Lung (tissue), 16 donors: ENCODE data around the gene GASK1A. TPM values are rescaled to one million over a fixed set of nuclear protein-coding genes. Genes with fewer than 3 reads are reported as not detected.

ENCODE experiments used
- ATAC-seq: fragments of 200-7000 bp; cut with Tn5 transposase; one replicate; pipeline ENCODE4 v1.9.1; 2020; ENCODE audit warnings: moderate number of reproducible peaks; ENCODE audit not compliant: insufficient read depth, low FRiP score
- DNase-seq, 3 donors: peaks; one replicate each; pipeline ENCODE4 v3.0.0-alpha.2; 2013 to 2017
- H3K27ac ChIP-seq, 2 donors: one replicate each; pipeline ENCODE4 v1.5.1; 2013; ENCODE audit warnings: mild to moderate bottlenecking in 2 of 2, moderate library complexity in 2 of 2, control low read depth in 1 of 2, inconsistent platforms in 1 of 2, low read depth in 1 of 2, low read length in 1 of 2
- H3K27me3 ChIP-seq, 3 donors: one replicate each; pipeline ENCODE4 v1.5.1; 2013; ENCODE audit warnings: low read length in 2 of 3; ENCODE audit not compliant: control insufficient read depth in 3 of 3, insufficient read depth in 3 of 3
- H3K36me3 ChIP-seq, 4 donors: one replicate each; pipeline ENCODE4 v1.5.1; 2013; ENCODE audit warnings: low read length in 4 of 4, mild to moderate bottlenecking in 1 of 4, moderate library complexity in 1 of 4; ENCODE audit not compliant: control insufficient read depth in 4 of 4, insufficient read depth in 4 of 4
- H3K4me1 ChIP-seq, 5 donors: one replicate each; pipeline ENCODE4 v1.5.1; 2013; ENCODE audit warnings: low read length in 5 of 5, mild to moderate bottlenecking in 2 of 5, moderate library complexity in 1 of 5; ENCODE audit not compliant: control insufficient read depth in 5 of 5, insufficient read depth in 5 of 5
- H3K4me3 ChIP-seq: one replicate; pipeline ENCODE4 v1.5.1; 2013; ENCODE audit warnings: mild to moderate bottlenecking, control low read depth, moderate library complexity
- H3K9ac ChIP-seq, 2 donors: one replicate each; pipeline ENCODE4 v1.5.1; 2013; ENCODE audit warnings: low read length in 2 of 2, control low read depth in 1 of 2; ENCODE audit not compliant: insufficient read depth in 1 of 2
- H3K9me3 ChIP-seq, 4 donors: one replicate each; pipeline ENCODE4 v1.5.1; 2013; ENCODE audit warnings: low read length in 3 of 4, mild to moderate bottlenecking in 1 of 4, moderate library complexity in 1 of 4; ENCODE audit not compliant: control insufficient read depth in 4 of 4, insufficient read depth in 3 of 4
- CTCF ChIP-seq: IDR thresholded peaks from 2 replicates; pipeline ENCODE4 v1.5.1; 2012; ENCODE audit warnings: mild to moderate bottlenecking; ENCODE audit errors: control extremely low read depth, extremely low read depth
- WGBS, 2 donors: extraction: QIAGEN DNeasy Blood & Tissue Kit; methylation state at CpG; one replicate each; pipeline ENCODE4 v1.1.7; 2013; 5-methylcytosine and 5-hydroxymethylcytosine counted together
- long read RNA-seq, 5 donors: transcript quantifications; one replicate each; lab custom pipeline, GENCODE V29; 2026
- polyA plus RNA-seq, 2 donors: library from polyadenylated mRNA; stranded (reverse); fragments of 200-250 nt; gene quantifications; one replicate each; pipeline ENCODE4 v1.2.1, GENCODE V29; 2013
- total RNA-seq, 2 donors: library from RNA; depleted of rRNA in 1 of 2; stranded (reverse); fragments of >200 nt in 1 of 2; gene quantifications; one replicate each; pipeline ENCODE4 v1.2.1, GENCODE V29; 2014 to 2021
- donor health status: control.
- donor health status: control.
- donor health status: Bipolar disorder and iron deficiency.
- donor health status: healthy.
- donor health status: DM: yes; HTN: yes; CAD: no.

GASK1A gene
- total RNA-seq = 10 to 100 TPM in 1 of 2 donors, 1 to 10 TPM in 1; 8.2 to 16.1 TPM
- 1 to 10 TPM; 1.5 to 1.9 TPM for polyA plus RNA-seq
- long read RNA-seq, donor 1 = 0 reads
- long read RNA-seq, donor 2 = 0 reads
- long read RNA-seq, donor 3 = 0 reads
- long read RNA-seq, donor 4 = 0 reads
- long read RNA-seq, donor 5, partial matches to known transcripts = 0 of 6 reads
- long read RNA-seq, donor 5, other reads (novel, unspliced or antisense) = 6 of 6 reads

GRCh38 chr3:42979044-42979972 is at the start of gene GASK1A:
Gene GASK1A, plus strand, starts transcription at chr3:42979311. Its CDS starts 332 bp downstream, at chr3:42979643.
- Histone ChIP-seq H3K9me3 (peaks cover 0 to 3% (median 1%) of the 10 kb centered on the region in 4 donors), H3K4me1 (peaks cover 0 to 13% (median 6%) of the 10 kb centered on the region in 5 donors), H3K27me3 (peaks cover 0 to 23% (median 19%) of the 10 kb centered on the region in 3 donors), H3K36me3 (no peaks in the 10 kb centered on the region), H3K4me3 (peak within 1 kb of the TSS; percentile 61), H3K9ac (peak within 1 kb of the TSS in 1 of 2 donors; percentile 57), H3K27ac (peak within 1 kb of the TSS in 1 of 2 donors; percentile 15)
- 1 to 2% methylated on average over 71 to 80 of the region's 80 CpGs for WGBS, 2 donors
- peak; percentile 51 to 71 (median 67) for DNase-seq
- no peak for TF ChIP-seq CTCF
- peak; percentile 82 for ATAC-seq

DNA sequence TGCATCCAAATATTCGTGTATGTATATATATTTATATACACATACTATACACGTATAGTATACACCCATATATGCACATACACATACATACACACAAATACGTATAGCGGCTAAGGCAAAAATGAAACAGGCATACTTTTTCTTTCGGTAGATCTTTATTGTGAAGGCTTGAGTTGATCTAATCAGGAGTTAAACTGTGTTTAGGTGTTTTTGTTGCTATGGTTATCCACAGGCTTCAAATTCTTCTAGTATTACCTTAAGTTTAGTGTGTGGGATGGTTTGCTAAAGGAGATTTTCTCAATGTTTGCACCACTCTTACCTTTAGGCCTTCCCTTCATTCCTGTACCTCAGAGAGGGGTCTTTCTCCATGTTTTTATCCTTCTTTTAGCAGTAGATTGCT is 45.0 kb upstream of the GASK1A start:
- Histone ChIP-seq H3K36me3 (no peaks in the 10 kb centered on the region), H3K9me3 (peaks cover 0 to 2% (median 0%) of the 10 kb centered on the region in 4 donors), H3K27me3 (no peaks in the 10 kb centered on the region), H3K4me3 (no peak overlapping the region), H3K9ac (no peak overlapping the region), H3K4me1 (no peaks in the 10 kb centered on the region), H3K27ac (no peak overlapping the region)
- DNase-seq (no peak), ATAC-seq (no peak)
- 90% methylated on average over 5 of the region's 5 CpGs for WGBS, 2 donors
- TF ChIP-seq CTCF = no peak

GRCh38 chr3:42934910-42935309 is 44.2 kb upstream of the GASK1A start:
- peaks cover 0 to 2% (median 0%) of the 10 kb centered on the region in 4 donors for H3K9me3 ChIP-seq

More at GRCh38 chr3:42934910-42935309, 44.2 kb upstream of the GASK1A start:
- TF ChIP-seq CTCF = no peak
- no peaks in the 10 kb centered on the region for H3K27me3 ChIP-seq
- ATAC-seq (no peak), DNase-seq (no peak)
- H3K4me3 ChIP-seq = no peak overlapping the region
- no peak overlapping the region for H3K9ac ChIP-seq
- 59 to 76% methylated on average over 2 of the region's 2 CpGs for WGBS, 2 donors
- H3K4me1 ChIP-seq = no peaks in the 10 kb centered on the region
- H3K27ac ChIP-seq = no peak overlapping the region
- no peaks in the 10 kb centered on the region for H3K36me3 ChIP-seq
